Kidney (tissue), 14 donors: ENCODE data around the gene RHO. TPM values are rescaled to one million over a fixed set of nuclear protein-coding genes. Genes with fewer than 3 reads are reported as not detected.
"Not testable (repeated sequence)": the region's sequence is repeated elsewhere in the genome, so short reads cannot be mapped to it uniquely, and the experiment has no call there.

Experiments
- DNase-seq, 5 donors: peaks; one replicate each; pipeline ENCODE4 v3.0.0-alpha.2; 2013 to 2020
- FAIRE-seq: peaks from 2 replicates; lab custom pipeline; 2012; peaks lifted over from hg19 to GRCh38; lab: Jason Lieb, UNC
- H3K27ac ChIP-seq, 2 donors: one replicate each; pipeline ENCODE4 v1.7.0; 2013; ENCODE audit warnings: low read depth in 2 of 2, low read length in 2 of 2, inconsistent platforms in 1 of 2
- H3K27me3 ChIP-seq: one replicate; pipeline ENCODE4 v1.7.1; 2013; ENCODE audit warnings: low read length, inconsistent platforms; ENCODE audit not compliant: control insufficient read depth, insufficient read depth
- H3K36me3 ChIP-seq, 3 donors: one replicate each; pipeline versions ENCODE4 v1.7.0 to v1.7.1; 2013; ENCODE audit warnings: low read length in 3 of 3, control low read depth in 1 of 3, inconsistent platforms in 1 of 3; ENCODE audit not compliant: insufficient read depth in 3 of 3, control insufficient read depth in 2 of 3
- H3K4me1 ChIP-seq, 3 donors: one replicate each; pipeline versions ENCODE4 v1.7.0 to v1.7.1; 2013; ENCODE audit warnings: low read length in 3 of 3, inconsistent platforms in 1 of 3, low read depth in 1 of 3; ENCODE audit not compliant: control insufficient read depth in 2 of 3, insufficient read depth in 2 of 3
- H3K4me3 ChIP-seq, 3 donors: one replicate each; pipeline versions ENCODE4 v1.7.0 to v1.8.1; 2013; ENCODE audit warnings: low read length in 3 of 3, control low read depth in 1 of 3, inconsistent platforms in 1 of 3
- H3K9ac ChIP-seq, 3 donors: one replicate each; pipeline versions ENCODE4 v1.7.0 to v1.7.1; 2013; ENCODE audit warnings: low read length in 3 of 3, control low read depth in 1 of 3, inconsistent platforms in 1 of 3
- H3K9me3 ChIP-seq, 3 donors: one replicate each; pipeline versions ENCODE4 v1.7.0 to v1.7.1; 2013; ENCODE audit warnings: low read length in 3 of 3, control low read depth in 1 of 3, inconsistent platforms in 1 of 3; ENCODE audit not compliant: control insufficient read depth in 2 of 3, insufficient read depth in 1 of 3
- CTCF ChIP-seq: IDR thresholded peaks from 3 replicates; pipeline ENCODE4 v1.5.1; 2012; ENCODE audit warnings: mild to moderate bottlenecking, moderate library complexity, borderline replicate concordance; ENCODE audit not compliant: insufficient read depth; ENCODE audit errors: extremely low read depth
- intact Hi-C: fragments of 100-400 bp; cut with DNase I; formaldehyde crosslinking; loops from one replicate; pipeline ENCODE4 v1.11.1; 2022
- polyA plus RNA-seq: library from polyadenylated mRNA; stranded (reverse); fragments of 350-450 nt; fragmentation: Illumina TruSeq; extraction: RNeasy Lipid Tissue Mini Kit (QIAGEN cat#74804); gene quantifications from one replicate; pipeline ENCODE4 v1.2.3, GENCODE V29; 2014; ENCODE audit warnings: low read depth, low replicate concordance; ENCODE audit not compliant: insufficient read depth
- total RNA-seq: library from RNA; stranded (reverse); fragmentation: NEBNext Ultra II Directional; extraction: Animal tissue kit (Norgen Biotek cat#: 25700); gene quantifications from one replicate; pipeline ENCODE4 v1.2.1, GENCODE V29; 2021
- donor health status: control.
- donor health status: control.
- donor health status: control.
- donor health status: control.
- donor health status: control.
- donor health status: DM: yes; HTN: yes; CAD: no.
- donor health status: Normal renal cell carcinoma (clear cell type).

Gene RHO
- total and polyA plus RNA-seq, 2 donors from 2014 or later, result not detected

- Histone ChIP-seq H3K4me3 (no peak overlapping the region), H3K27me3 (no peaks in the 10 kb centered on the region), H3K9ac (no peak overlapping the region), H3K9me3 (no peaks in the 10 kb centered on the region), H3K27ac (no peak overlapping the region), H3K4me1 (peaks cover 0 to 7% (median 0%) of the 10 kb centered on the region in 3 donors), H3K36me3 (peaks cover 6 to 19% (median 15%) of the 10 kb centered on the region in 3 donors)
- DNase-seq (no peak), FAIRE-seq (no peak)
- TF ChIP-seq CTCF, result no peak
- intact Hi-C loops, result loop anchor here (5.0 kb wide), 1 partner anchor 358 kb away; no protein-coding TSS in a partner anchor
Measured at GRCh38 chr3:129483870-129484269, 44.6 kb upstream of the RHO start.

GRCh38 chr3:129485146-129485545 is 43.3 kb upstream of the RHO start:
- intact Hi-C loops, result not testable (repeated sequence)

GRCh38 chr3:129485721-129486663 is 42.4 kb upstream of the RHO start:
- TF ChIP-seq CTCF, result no peak
- H3K4me3 ChIP-seq, result no peak overlapping the region
- intact Hi-C loops, result no loop called here
- DNase-seq, result peak in 1 of 5 donors; percentile 96
- FAIRE-seq, result no peak
- H3K4me1 ChIP-seq, result peaks cover 2 to 9% (median 5%) of the 10 kb centered on the region in 3 donors
- H3K9ac ChIP-seq, result no peak overlapping the region
- no peaks in the 10 kb centered on the region for H3K9me3 ChIP-seq
- peaks cover 4 to 10% (median 8%) of the 10 kb centered on the region in 3 donors for H3K36me3 ChIP-seq
- no peaks in the 10 kb centered on the region for H3K27me3 ChIP-seq
- H3K27ac ChIP-seq, result peak overlapping the region in 1 of 2 donors; percentile 50

More at GRCh38 chr3:129485146-129485545, 43.3 kb upstream of the RHO start:
- DNase-seq, H3K27ac ChIP-seq, H3K9ac ChIP-seq, H3K4me3 ChIP-seq, H3K27me3 ChIP-seq, FAIRE-seq, H3K4me1 ChIP-seq, H3K9me3 ChIP-seq: not testable (repeated sequence)
- peaks cover 5 to 14% (median 8%) of the 10 kb centered on the region in 3 donors for H3K36me3 ChIP-seq

- TF ChIP-seq CTCF, result no peak
Measured at GRCh38 chr3:129486664-129487035, 41.8 kb upstream of the RHO start.

More at GRCh38 chr3:129486664-129487035, 41.8 kb upstream of the RHO start:
- FAIRE-seq (no peak), DNase-seq (no peak)
- Histone ChIP-seq H3K4me1 (peaks cover 2 to 8% (median 5%) of the 10 kb centered on the region in 3 donors), H3K9me3 (no peaks in the 10 kb centered on the region), H3K36me3 (peaks cover 6 to 10% (median 8%) of the 10 kb centered on the region in 3 donors), H3K4me3 (no peak overlapping the region), H3K27me3 (no peaks in the 10 kb centered on the region), H3K9ac (no peak overlapping the region), H3K27ac (peak overlapping the region in 1 of 2 donors; percentile 14)
- intact Hi-C loops, result no loop called here
